ENCODE data around the gene MDM2. TPM values are rescaled to one million over a fixed set of nuclear protein-coding genes. Genes with fewer than 3 reads are reported as not detected.

MDM2 gene
- total and polyA plus RNA-seq, 9 of the 15 experiments (the other 6 are each of a cell fraction or from before 2014, with no cell fraction given): 13.6 to 100 (median 49.0) TPM

- TF ChIP-seq ZNF175 (CRISPR knock-in tag; IDR thresholded peaks at IDR 0.05; ENCODE audit: low read depth) (peak; percentile 46; the same call in 1 of the 2 replicates), THRA (IDR thresholded peaks at IDR 0.05) (no peak), ATF1 (CRISPR knock-in tag; IDR thresholded peaks at IDR 0.05) (no peak), ATF1 (tag; IDR thresholded peaks at IDR 0.05) (peak; percentile 76), ZNF511 (CRISPR knock-in tag; IDR thresholded peaks at IDR 0.05) (peak; percentile 77), KLF13 (tag; IDR thresholded peaks at IDR 0.05; ENCODE audit: borderline replicate concordance, low read depth) (no peak), CREB3 (tag; conservative IDR thresholded peaks at IDR 0.05; ENCODE audit: low read depth) (no peak), TCF15 (CRISPR knock-in tag; IDR thresholded peaks at IDR 0.05) (no peak), AFF4 (CRISPR knock-in tag; IDR thresholded peaks at IDR 0.05) (peak; percentile 71), FOXJ2 (tag; IDR thresholded peaks at IDR 0.05) (peak; percentile 87), CBX2 (IDR thresholded peaks at IDR 0.05; ENCODE audit: insufficient read depth, low read length, poor library complexity, severe bottlenecking) (no peak), RUNX1 (IDR thresholded peaks at IDR 0.05; ENCODE audit: low read depth) (no peak), PCBP1 (IDR thresholded peaks at IDR 0.05; ENCODE audit: low read depth, low read length, poor library complexity, severe bottlenecking) (peak; percentile 97), RAD51 (IDR thresholded peaks at IDR 0.05; ENCODE audit: borderline replicate concordance, low read depth) (no peak), TEAD1 (CRISPR knock-in tag; IDR thresholded peaks at IDR 0.05) (peak; percentile 16 to 62; a peak in 2 of 4 replicates), EP400 (IDR thresholded peaks at IDR 0.05) (peak; percentile 87), ZNF146 (CRISPR knock-in tag; IDR thresholded peaks at IDR 0.05; ENCODE audit: unreplicated experiment) (no peak), RBBP5 (IDR thresholded peaks at IDR 0.05; ENCODE audit: borderline replicate concordance, insufficient read depth, low read length, poor library complexity, severe bottlenecking) (peak; percentile 50), NFE2L1 (tag; IDR thresholded peaks at IDR 0.05; ENCODE audit: borderline replicate concordance, low read depth) (no peak), TBP (optimal IDR thresholded peaks at IDR 0.05; ENCODE audit: low read depth, low read length) (peak; percentile 93)
Observed at GRCh38 chr12:68807576-68808387, at the start of gene MDM2 (continued).

All from K562 (cell line).